SK-N-SH (cell line): ENCODE measurements around the gene RASA3.

Experiments used
- FOSL2 ChIP-seq: IDR thresholded peaks from 2 replicates; pipeline ENCODE4 v1.4.0; 2012; ENCODE audit warnings: low read depth, mild to moderate bottlenecking, moderate library complexity, borderline replicate concordance
- GATA2 ChIP-seq: sonication (generic); formaldehyde crosslinking; IDR thresholded peaks from 2 replicates; pipeline ENCODE4 v1.5.0; 2020; ENCODE audit warnings: mild to moderate bottlenecking, missing genetic modification reagents
- POLR2AphosphoS5 ChIP-seq: IDR thresholded peaks from 2 replicates; pipeline ENCODE4 v1.6.1; 2012; ENCODE audit warnings: low read depth, low read length
- SMC3 ChIP-seq: IDR thresholded peaks from 2 replicates; pipeline ENCODE4 v1.6.1; 2012; ENCODE audit warnings: low read depth, low read length, improper control_type of control experiment
- TAF1 ChIP-seq: IDR thresholded peaks from 2 replicates; pipeline ENCODE4 v1.6.1; 2012; ENCODE audit warnings: low read depth, mild to moderate bottlenecking, low read length, moderate library complexity, borderline replicate concordance
- TF ChIP-seq, protein P1 (sequence below): fragments of 200-600 bp; sonication (generic); IDR thresholded peaks from 2 replicates; pipeline ENCODE4 v1.6.1; 2017; ENCODE audit warnings: antibody characterized with exemption, mild to moderate bottlenecking, moderate library complexity

DNA sequence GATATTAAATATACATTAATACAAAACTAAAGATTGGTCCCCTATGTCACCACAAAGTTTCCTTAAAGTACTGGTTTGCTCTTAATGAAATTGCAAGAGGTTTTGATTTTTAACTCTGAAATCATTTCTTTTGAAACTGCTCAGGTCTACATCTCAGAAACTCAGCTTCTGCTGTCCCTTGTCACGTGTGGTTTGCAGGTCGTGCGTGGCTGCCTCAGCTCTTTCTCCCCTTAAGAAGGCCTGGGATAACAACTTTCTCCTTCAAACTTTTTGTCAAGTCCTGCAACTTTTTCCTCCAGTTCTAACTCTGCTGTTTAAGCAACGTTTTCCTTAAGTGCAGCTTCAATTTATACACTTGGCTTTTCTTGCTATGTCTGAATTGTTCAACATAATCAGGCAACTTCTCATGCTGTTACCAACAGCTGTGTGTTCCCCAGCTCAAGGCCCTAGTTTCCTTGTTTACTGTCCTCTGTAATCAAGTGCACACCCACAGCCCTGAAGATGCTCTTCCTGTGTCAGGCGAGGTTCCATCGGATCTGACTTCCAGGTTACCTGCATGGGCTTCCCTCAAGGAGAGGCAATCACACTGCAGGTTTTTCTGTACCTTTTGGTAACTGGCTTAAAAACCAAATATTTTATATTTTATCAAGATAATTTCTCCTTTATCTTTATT lies 172.0 kb downstream of the RASA3 start:
- TF ChIP-seq, protein P1, sequence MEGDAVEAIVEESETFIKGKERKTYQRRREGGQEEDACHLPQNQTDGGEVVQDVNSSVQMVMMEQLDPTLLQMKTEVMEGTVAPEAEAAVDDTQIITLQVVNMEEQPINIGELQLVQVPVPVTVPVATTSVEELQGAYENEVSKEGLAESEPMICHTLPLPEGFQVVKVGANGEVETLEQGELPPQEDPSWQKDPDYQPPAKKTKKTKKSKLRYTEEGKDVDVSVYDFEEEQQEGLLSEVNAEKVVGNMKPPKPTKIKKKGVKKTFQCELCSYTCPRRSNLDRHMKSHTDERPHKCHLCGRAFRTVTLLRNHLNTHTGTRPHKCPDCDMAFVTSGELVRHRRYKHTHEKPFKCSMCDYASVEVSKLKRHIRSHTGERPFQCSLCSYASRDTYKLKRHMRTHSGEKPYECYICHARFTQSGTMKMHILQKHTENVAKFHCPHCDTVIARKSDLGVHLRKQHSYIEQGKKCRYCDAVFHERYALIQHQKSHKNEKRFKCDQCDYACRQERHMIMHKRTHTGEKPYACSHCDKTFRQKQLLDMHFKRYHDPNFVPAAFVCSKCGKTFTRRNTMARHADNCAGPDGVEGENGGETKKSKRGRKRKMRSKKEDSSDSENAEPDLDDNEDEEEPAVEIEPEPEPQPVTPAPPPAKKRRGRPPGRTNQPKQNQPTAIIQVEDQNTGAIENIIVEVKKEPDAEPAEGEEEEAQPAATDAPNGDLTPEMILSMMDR: no peak
- no peak for TF ChIP-seq POLR2AphosphoS5
- TF ChIP-seq TAF1: no peak
- TF ChIP-seq FOSL2: no peak
- no peak for TF ChIP-seq GATA2 (CRISPR knock-in tag)
- TF ChIP-seq SMC3: no peak
